ENCODE results near the gene SP5.

Gene SP5

DNA sequence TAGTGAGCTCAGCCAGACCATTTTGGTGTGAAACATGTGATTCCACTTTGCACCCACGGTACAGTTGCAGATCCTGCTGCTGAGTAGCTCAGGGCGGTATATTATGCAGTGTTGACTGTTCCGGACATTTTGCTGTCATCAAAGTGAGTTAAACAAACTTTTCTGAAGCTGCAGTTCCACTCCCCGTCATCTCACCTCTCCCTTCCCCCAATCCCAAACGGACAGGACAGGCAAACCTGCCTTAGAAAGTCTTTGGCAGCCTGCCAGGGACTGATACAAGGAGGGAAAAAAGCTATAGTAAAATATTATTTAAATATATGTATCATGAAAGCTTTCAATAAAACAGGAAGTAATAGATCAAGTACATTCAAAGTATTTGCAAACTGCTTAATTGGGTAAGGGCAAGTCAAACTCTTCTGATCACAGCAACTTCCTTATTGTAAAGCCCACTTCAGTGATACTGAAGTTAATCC, 35.5 kb upstream of the SP5 start:
- H3K4me2 ChIP-seq (ENCODE audit: low read length): no peak overlapping the region

DNA sequence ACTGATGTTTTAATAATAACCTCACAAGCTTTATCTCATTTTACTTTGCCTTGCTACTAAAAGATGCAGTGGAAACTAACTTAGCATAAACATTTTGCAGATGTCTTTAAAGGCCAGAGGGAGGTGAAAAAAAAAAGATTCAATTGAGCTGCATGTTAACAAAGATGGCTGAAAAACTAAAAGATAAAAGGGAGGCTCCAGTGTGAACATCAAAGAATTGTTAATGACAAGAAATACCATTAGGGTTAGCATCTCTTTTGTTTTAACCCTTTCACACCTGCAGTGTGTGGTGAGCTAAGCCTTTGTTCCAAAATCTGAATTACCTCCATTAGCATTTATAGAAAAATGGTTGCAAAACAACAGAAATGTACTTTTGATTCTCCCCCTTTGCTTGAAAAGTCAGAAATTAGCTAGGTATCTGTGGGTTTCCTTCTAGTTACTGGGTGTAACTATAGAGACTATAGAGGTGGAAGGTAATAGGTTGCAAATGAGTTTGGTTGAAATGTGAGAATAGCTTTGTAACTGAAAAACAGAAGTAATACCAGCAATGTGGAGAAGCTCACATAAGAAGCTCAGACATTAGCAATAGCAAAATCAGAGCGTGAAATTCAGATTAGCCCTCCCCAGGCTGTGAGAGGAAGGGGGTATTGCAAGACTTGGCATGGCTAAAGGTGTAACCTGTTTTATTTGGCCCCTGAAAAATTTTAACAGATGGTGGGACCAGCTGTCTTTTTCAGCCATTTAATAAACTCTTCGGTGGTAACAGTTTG, 34.8 kb upstream of the SP5 start:
- no peak overlapping the region for H3K27ac ChIP-seq (ENCODE audit: low read depth, low read length)
- TF ChIP-seq EZH2phosphoT487 (IDR thresholded peaks at IDR 0.05; ENCODE audit: borderline replicate concordance, low read length): no peak
- TF ChIP-seq, protein P1, sequence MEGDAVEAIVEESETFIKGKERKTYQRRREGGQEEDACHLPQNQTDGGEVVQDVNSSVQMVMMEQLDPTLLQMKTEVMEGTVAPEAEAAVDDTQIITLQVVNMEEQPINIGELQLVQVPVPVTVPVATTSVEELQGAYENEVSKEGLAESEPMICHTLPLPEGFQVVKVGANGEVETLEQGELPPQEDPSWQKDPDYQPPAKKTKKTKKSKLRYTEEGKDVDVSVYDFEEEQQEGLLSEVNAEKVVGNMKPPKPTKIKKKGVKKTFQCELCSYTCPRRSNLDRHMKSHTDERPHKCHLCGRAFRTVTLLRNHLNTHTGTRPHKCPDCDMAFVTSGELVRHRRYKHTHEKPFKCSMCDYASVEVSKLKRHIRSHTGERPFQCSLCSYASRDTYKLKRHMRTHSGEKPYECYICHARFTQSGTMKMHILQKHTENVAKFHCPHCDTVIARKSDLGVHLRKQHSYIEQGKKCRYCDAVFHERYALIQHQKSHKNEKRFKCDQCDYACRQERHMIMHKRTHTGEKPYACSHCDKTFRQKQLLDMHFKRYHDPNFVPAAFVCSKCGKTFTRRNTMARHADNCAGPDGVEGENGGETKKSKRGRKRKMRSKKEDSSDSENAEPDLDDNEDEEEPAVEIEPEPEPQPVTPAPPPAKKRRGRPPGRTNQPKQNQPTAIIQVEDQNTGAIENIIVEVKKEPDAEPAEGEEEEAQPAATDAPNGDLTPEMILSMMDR (IDR thresholded peaks at IDR 0.05; ENCODE audit: low read depth, low read length, poor library complexity, severe bottlenecking): no peak
- no peak overlapping the region for H3K4me3 ChIP-seq (ENCODE audit: low read length)
- H3K9me2 ChIP-seq (replicated peaks; ENCODE audit: control insufficient read depth, low read length): no peaks in the 10 kb centered on the region
- H3K36me3 ChIP-seq (ENCODE audit: control insufficient read depth, low read length): no peaks in the 10 kb centered on the region
- H3K9me3 ChIP-seq (ENCODE audit: control insufficient read depth, insufficient read depth, low read length): no peaks in the 10 kb centered on the region
- no peaks in the 10 kb centered on the region for H3K79me2 ChIP-seq (ENCODE audit: control insufficient read depth, low read length)
- H4K20me1 ChIP-seq (ENCODE audit: control insufficient read depth, insufficient read depth, low read depth, low read length): no peaks in the 10 kb centered on the region
- no peak overlapping the region for H3K4me2 ChIP-seq (ENCODE audit: low read length)
- H3K27me3 ChIP-seq (ENCODE audit: control insufficient read depth, low read length): no peaks in the 10 kb centered on the region
- no peaks in the 10 kb centered on the region for H3K4me1 ChIP-seq (ENCODE audit: control insufficient read depth, low read length)
- no peaks in the 10 kb centered on the region for H3F3A ChIP-seq (ENCODE audit: control insufficient read depth, insufficient read depth)

More for the DNA sequence above, 35.5 kb upstream of the SP5 start:
- Histone ChIP-seq H4K20me1 (ENCODE audit: control insufficient read depth, insufficient read depth, low read depth, low read length) (no peaks in the 10 kb centered on the region), H3K4me3 (ENCODE audit: low read length) (no peak overlapping the region), H3K27ac (ENCODE audit: low read depth, low read length) (no peak overlapping the region), H3F3A (ENCODE audit: control insufficient read depth, insufficient read depth) (no peaks in the 10 kb centered on the region), H3K9me3 (ENCODE audit: control insufficient read depth, insufficient read depth, low read length) (no peaks in the 10 kb centered on the region), H3K4me1 (ENCODE audit: control insufficient read depth, low read length) (no peaks in the 10 kb centered on the region), H3K27me3 (ENCODE audit: control insufficient read depth, low read length) (no peaks in the 10 kb centered on the region), H3K79me2 (ENCODE audit: control insufficient read depth, low read length) (no peaks in the 10 kb centered on the region), H3K9me2 (replicated peaks; ENCODE audit: control insufficient read depth, low read length) (no peaks in the 10 kb centered on the region), H3K36me3 (ENCODE audit: control insufficient read depth, low read length) (no peaks in the 10 kb centered on the region)
- TF ChIP-seq EZH2phosphoT487 (IDR thresholded peaks at IDR 0.05; ENCODE audit: borderline replicate concordance, low read length): no peak
- TF ChIP-seq, protein P1 (IDR thresholded peaks at IDR 0.05; ENCODE audit: low read depth, low read length, poor library complexity, severe bottlenecking): no peak

DNA sequence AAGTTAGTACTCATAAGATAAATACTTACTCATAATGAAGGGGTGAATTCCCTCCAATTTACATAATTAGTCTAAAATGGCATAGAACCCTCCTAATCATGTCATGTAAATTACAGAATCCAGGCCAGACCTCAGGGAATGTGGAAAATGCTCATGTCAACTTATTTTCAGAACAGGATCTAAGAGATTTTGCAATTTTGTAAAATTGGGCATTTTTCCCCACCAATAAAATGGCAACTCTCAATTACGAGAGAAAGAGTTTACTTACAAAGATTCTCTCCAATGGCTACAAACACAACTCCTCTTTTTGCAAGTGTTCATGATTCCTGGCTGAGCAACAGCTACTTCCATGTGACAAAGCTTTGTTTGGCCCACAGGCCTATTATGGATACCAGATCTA, 33.8 kb upstream of the SP5 start:
- H3K9me2 ChIP-seq (replicated peaks; ENCODE audit: control insufficient read depth, low read length): no peaks in the 10 kb centered on the region
- H3K36me3 ChIP-seq (ENCODE audit: control insufficient read depth, low read length): no peaks in the 10 kb centered on the region
- H3K4me1 ChIP-seq (ENCODE audit: control insufficient read depth, low read length): no peaks in the 10 kb centered on the region
- H3K4me3 ChIP-seq (ENCODE audit: low read length): no peak overlapping the region
- H3K27ac ChIP-seq (ENCODE audit: low read depth, low read length): no peak overlapping the region
- H3K4me2 ChIP-seq (ENCODE audit: low read length): no peak overlapping the region
- no peaks in the 10 kb centered on the region for H3K27me3 ChIP-seq (ENCODE audit: control insufficient read depth, low read length)
- TF ChIP-seq, protein P1 (IDR thresholded peaks at IDR 0.05; ENCODE audit: low read depth, low read length, poor library complexity, severe bottlenecking): no peak
- TF ChIP-seq EZH2phosphoT487 (IDR thresholded peaks at IDR 0.05; ENCODE audit: borderline replicate concordance, low read length): no peak
- no peaks in the 10 kb centered on the region for H3K9me3 ChIP-seq (ENCODE audit: control insufficient read depth, insufficient read depth, low read length)
- H4K20me1 ChIP-seq (ENCODE audit: control insufficient read depth, insufficient read depth, low read depth, low read length): no peaks in the 10 kb centered on the region
- H3K79me2 ChIP-seq (ENCODE audit: control insufficient read depth, low read length): no peaks in the 10 kb centered on the region
- no peaks in the 10 kb centered on the region for H3F3A ChIP-seq (ENCODE audit: control insufficient read depth, insufficient read depth)

Data from DOHH2 (cell line).